GM19328 (cell line): ENCODE measurements around the gene EPB41.
"Not testable (repeated sequence)": the region's sequence is repeated elsewhere in the genome, so short reads cannot be mapped to it uniquely, and the experiment has no call there.

ENCODE experiments used
- ATAC-seq: cut with Tn5 transposase; IDR thresholded peaks from one replicate; pipeline ENCODE4 v1.9.1; 2021; ENCODE audit warnings: mild to moderate bottlenecking, moderate library complexity; ENCODE audit not compliant: unreplicated experiment

Gene EPB41

GRCh38 chr1:29124366-29125236, 210.2 kb downstream of the EPB41 start:
- ATAC-seq: no peak

- no peak for ATAC-seq
Measured at GRCh38 chr1:29125237-29125641, 210.9 kb downstream of the EPB41 start.

- ATAC-seq: no peak
Measured at GRCh38 chr1:29125788-29126187, 211.4 kb downstream of the EPB41 start.

DNA sequence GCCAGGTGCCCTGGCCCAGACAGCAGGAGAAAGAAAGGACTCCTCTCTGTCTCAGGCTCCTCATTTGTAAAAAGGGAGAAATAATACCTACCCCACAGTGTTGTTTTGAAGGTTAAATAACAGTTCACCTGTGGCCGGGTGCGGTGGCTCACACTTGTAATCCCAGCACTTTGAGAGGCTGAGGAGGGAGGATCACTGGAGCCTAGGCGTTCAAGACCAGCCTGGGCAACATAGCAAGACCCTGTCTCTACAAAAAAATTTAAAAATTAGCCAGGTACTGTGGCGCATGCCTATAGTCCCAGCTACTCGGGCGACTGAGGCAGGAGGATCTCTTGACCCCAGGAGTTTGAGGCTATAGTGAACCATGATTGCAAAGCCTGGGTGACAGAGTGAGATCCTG, 211.8 kb downstream of the EPB41 start:
- no peak for ATAC-seq

- no peak for ATAC-seq
Measured at GRCh38 chr1:29128739-29129138, 214.4 kb downstream of the EPB41 start.

GRCh38 chr1:29129916-29130315, 215.5 kb downstream of the EPB41 start:
- ATAC-seq: no peak

- not testable (repeated sequence) for ATAC-seq
Measured at GRCh38 chr1:29131056-29131455, 216.7 kb downstream of the EPB41 start.

- no peak for ATAC-seq
Measured at GRCh38 chr1:29133861-29134694, 219.7 kb downstream of the EPB41 start.

DNA sequence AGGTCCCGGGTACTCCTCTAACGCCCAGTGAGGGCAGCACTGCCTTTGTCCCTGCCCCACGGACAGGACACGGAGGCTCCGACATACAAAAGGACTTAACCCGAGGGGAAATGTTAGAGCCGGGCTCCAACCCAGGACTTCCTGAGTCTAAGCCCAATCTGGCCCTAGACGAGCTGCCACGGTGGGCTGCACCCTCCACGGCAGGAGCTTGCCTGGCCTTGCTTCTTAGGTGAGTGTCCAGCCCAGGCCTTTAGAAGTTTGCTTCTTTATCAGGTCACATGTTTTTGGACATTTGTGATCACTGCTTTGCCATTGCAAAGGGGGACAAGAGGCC, 220.3 kb downstream of the EPB41 start:
- no peak for ATAC-seq

GRCh38 chr1:29136391-29136915, 222.1 kb downstream of the EPB41 start:
- no peak for ATAC-seq

DNA sequence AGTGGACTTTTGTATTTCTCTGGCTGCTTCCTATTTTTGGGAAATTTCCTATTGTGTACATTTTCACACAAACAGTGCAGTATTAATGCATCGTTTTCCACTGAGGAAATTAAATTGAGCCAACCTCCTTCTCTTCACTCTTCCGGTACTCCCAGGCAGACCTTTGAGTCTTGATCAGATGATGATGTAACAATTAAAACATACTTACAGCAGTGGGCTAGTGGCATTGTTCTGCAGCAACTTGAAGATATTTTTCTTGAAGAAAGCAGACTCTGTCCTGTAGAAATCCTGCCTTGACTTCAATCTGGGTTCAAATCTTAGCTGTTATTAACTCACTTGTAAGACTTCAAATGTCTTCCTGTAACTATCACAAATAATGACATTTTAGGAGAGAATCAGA, 228.3 kb downstream of the EPB41 start:
- no peak for ATAC-seq

- ATAC-seq: no peak
Measured at GRCh38 chr1:29144178-29144577, 229.8 kb downstream of the EPB41 start.

- no peak for ATAC-seq
Measured at GRCh38 chr1:29145739-29146437, 231.5 kb downstream of the EPB41 start.

GRCh38 chr1:29148656-29149491, 234.5 kb downstream of the EPB41 start:
- ATAC-seq: no peak

DNA sequence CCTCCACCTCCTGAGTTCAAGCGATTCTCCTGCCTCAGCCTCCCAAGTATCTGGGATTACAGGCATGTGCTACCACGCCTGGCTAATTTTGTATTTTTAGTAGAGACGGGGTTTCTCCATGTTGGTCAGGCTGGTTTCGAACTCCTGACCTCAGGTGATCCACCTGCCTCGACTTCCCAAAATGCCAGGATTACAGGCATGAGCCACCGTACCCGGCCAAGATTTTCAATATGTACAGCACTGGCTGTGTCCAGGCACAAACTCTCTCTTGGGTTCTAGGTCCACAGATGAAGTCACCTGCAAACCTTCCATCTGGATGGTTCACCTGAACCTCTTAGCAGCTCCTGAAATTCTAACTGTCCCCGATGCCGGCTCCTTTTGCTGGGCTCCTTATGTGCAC, 236.0 kb downstream of the EPB41 start:
- ATAC-seq: not testable (repeated sequence)

DNA sequence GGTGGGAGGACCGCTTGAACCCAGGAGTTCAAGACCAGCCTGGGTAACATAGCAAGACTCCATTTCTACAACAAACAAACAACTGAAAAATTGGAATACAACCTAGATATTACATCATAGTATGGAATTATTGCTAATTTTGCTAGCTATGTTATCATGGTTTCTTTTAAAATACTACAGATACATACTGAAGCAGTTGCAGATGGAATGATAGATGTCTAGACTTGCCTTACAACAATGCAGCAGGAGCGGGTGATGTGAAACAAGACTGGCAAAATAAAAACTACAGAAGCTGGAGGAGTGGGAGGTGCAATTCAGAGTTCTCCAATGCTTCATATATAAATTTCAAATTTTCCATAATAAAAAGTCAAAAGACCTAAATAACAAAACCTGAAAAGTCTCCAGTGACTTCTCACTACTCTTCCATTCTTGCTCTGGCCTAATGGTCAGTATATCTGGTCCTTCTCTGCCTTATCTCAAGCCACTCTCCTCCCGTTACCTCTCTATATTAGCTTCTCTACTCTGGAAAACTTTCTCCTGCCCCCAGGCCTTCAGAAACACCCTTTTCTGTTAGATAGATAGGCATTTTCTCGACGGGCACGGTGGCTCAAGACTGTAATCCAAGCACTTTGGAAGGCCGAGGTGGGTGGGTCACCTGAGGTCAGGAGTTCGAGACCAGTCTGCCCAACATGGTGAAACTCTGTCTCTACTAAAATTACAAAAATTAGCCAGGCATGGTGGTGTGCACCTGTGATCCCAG, 237.9 kb downstream of the EPB41 start:
- no peak for ATAC-seq

- ATAC-seq: no peak
Measured at GRCh38 chr1:29156543-29157268, 242.3 kb downstream of the EPB41 start.

DNA sequence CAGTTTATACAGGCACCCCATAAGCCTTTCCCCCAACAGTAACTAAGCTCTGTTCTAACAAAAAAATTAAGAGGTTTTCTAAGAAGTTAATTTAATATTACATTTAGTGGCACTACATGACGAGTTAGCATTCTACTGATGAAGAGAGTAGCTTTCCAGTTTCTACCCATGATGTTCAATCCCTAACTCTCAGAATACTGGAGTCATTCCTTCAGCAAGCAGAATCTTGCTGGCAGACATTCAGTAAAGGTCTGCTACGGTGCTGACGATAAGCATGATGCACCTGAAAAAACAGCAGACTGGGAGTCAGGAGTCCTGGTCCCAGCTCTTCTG, 242.9 kb downstream of the EPB41 start:
- no peak for ATAC-seq

DNA sequence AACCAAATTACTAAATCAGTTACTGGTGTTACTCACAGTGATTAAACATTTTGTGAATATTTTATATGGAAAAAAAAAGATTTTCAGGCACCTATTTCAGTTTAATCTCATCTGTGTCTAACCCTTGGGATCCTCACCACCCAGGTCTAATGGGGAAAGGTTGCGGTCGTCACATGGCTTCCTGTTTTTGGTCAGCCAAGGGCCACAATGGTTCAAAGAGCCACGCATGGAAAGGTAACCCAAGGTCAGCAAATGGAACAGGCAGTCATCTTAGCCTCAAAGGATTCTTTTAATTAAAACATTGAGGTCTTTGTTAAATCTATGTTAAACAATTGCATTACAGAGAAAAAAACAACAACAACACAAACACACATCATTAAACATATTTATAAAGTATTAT, 245.4 kb downstream of the EPB41 start:
- no peak for ATAC-seq
